Measurements from ENCODE around the gene NPTX1. TPM values are rescaled to one million over a fixed set of nuclear protein-coding genes. Genes with fewer than 3 reads are reported as not detected.

Gene NPTX1
- total RNA-seq, 3 donors from 2014 or later (not counting 1 experiment from before 2014, with no cell fraction given), result 1.0 to 2.2 (median 2.2) TPM

DNA sequence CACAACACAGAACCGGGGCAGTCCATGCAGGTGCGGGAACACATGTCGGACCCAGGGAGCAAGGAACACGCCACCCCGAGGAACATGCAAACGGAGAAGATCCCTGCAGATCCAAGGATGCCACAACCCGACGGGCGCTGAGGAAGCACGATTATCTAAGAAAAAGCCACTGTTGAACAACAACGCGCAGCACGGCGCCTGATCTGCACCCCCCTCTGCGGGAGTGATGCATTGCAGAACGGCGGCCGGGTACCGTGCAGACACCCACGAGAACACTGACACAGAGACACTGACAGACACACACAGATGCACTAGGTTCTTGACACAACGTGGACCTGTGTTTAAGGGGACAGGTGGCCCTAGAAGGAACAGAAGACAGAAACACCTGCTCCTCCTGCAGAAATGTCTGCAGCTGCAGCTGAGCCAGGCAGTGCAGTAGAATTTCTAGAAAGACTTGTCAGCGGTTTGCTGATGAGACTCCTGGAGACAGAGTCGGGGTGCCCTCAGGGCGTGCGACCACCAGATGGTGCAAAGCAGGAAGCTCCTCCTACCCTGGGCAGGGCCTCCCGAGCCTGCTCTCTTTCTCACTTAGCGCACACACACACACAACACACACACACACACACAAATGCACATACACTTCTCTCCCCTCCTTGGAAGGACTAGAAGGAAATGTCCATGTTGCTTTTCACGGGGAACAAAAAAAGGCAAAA is 7.5 kb downstream of the NPTX1 start:
- peaks cover 19 to 23% of the 10 kb centered on the region in 2 donors for H3K27me3 Mint-ChIP-seq (ENCODE audit: low read depth in 2 of 2)
- H3K36me3 ChIP-seq (ENCODE audit: control insufficient read depth, insufficient read depth, low read length), result no peaks in the 10 kb centered on the region
- H3K4me3 ChIP-seq (ENCODE audit: low read length), result no peak overlapping the region
- WGBS (ENCODE audit: insufficient coverage), result 74% methylated on average over 28 of the region's 28 CpGs
- peaks cover 28% of the 10 kb centered on the region for H3K4me1 ChIP-seq (ENCODE audit: control insufficient read depth, insufficient read depth, low read length)
- peaks cover 15 to 48% of the 10 kb centered on the region in 2 donors for H3K4me1 Mint-ChIP-seq
- no peaks in the 10 kb centered on the region for H3K36me3 Mint-ChIP-seq
- no peak for DNase-seq
- no peaks in the 10 kb centered on the region for H3K9me3 ChIP-seq (ENCODE audit: control insufficient read depth, insufficient read depth, low read length)
- H3K27me3 ChIP-seq (ENCODE audit: control insufficient read depth, insufficient read depth, low read length), result peaks cover 14% of the 10 kb centered on the region
- H3K27ac Mint-ChIP-seq, result peak overlapping the region in 1 of 2 donors; percentile 36
- no peaks in the 10 kb centered on the region for H3K9me3 Mint-ChIP-seq
- TF ChIP-seq, protein P1, sequence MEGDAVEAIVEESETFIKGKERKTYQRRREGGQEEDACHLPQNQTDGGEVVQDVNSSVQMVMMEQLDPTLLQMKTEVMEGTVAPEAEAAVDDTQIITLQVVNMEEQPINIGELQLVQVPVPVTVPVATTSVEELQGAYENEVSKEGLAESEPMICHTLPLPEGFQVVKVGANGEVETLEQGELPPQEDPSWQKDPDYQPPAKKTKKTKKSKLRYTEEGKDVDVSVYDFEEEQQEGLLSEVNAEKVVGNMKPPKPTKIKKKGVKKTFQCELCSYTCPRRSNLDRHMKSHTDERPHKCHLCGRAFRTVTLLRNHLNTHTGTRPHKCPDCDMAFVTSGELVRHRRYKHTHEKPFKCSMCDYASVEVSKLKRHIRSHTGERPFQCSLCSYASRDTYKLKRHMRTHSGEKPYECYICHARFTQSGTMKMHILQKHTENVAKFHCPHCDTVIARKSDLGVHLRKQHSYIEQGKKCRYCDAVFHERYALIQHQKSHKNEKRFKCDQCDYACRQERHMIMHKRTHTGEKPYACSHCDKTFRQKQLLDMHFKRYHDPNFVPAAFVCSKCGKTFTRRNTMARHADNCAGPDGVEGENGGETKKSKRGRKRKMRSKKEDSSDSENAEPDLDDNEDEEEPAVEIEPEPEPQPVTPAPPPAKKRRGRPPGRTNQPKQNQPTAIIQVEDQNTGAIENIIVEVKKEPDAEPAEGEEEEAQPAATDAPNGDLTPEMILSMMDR (IDR thresholded peaks at IDR 0.05), result no peak
- ATAC-seq, result no peak
- H3K27ac ChIP-seq (ENCODE audit: low read length), result no peak overlapping the region
- intact Hi-C loops (cut with micrococcal nuclease), result no loop called here
- no peak overlapping the region for H3K4me3 Mint-ChIP-seq

DNA sequence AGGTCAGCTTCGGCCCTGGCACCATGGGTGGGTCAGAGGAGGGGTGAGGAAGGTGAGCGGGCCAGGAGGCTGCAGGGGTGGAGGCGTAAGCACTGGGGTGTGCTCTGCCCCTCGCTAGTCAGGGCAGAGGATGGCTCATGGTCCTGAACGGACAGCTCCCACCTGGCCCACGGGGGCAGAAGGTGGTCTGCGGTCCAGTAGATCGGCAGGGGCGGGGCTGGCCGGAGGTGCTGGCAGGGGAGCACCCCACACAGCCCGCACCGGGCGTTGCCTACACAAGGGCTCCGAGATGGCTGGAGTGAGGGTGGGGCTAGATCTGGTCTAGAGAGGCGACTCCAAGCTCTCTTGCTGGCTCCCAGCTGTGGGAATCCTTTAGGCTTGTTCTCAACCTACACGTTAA is 8.2 kb downstream of the NPTX1 start:
- intact Hi-C loops (cut with micrococcal nuclease), result no loop called here
- peaks cover 25% of the 10 kb centered on the region for H3K4me1 ChIP-seq (ENCODE audit: control insufficient read depth, insufficient read depth, low read length)
- peaks cover 11% of the 10 kb centered on the region for H3K27me3 ChIP-seq (ENCODE audit: control insufficient read depth, insufficient read depth, low read length)
- no peaks in the 10 kb centered on the region for H3K9me3 Mint-ChIP-seq
- no peaks in the 10 kb centered on the region for H3K36me3 Mint-ChIP-seq
- 25% methylated on average over 15 of the region's 16 CpGs for WGBS (ENCODE audit: insufficient coverage)
- H3K27me3 Mint-ChIP-seq (ENCODE audit: low read depth in 2 of 2), result peaks cover 19 to 23% of the 10 kb centered on the region in 2 donors
- TF ChIP-seq, protein P1 (IDR thresholded peaks at IDR 0.05), result no peak
- H3K4me1 Mint-ChIP-seq, result peaks cover 15 to 42% of the 10 kb centered on the region in 2 donors
- H3K9me3 ChIP-seq (ENCODE audit: control insufficient read depth, insufficient read depth, low read length), result no peaks in the 10 kb centered on the region
- H3K27ac ChIP-seq (ENCODE audit: low read length), result no peak overlapping the region
- no peak overlapping the region for H3K27ac Mint-ChIP-seq
- DNase-seq, result no peak
- no peaks in the 10 kb centered on the region for H3K36me3 ChIP-seq (ENCODE audit: control insufficient read depth, insufficient read depth, low read length)
- H3K4me3 Mint-ChIP-seq, result no peak overlapping the region
- no peak for ATAC-seq
- H3K4me3 ChIP-seq (ENCODE audit: low read length), result no peak overlapping the region

DNA sequence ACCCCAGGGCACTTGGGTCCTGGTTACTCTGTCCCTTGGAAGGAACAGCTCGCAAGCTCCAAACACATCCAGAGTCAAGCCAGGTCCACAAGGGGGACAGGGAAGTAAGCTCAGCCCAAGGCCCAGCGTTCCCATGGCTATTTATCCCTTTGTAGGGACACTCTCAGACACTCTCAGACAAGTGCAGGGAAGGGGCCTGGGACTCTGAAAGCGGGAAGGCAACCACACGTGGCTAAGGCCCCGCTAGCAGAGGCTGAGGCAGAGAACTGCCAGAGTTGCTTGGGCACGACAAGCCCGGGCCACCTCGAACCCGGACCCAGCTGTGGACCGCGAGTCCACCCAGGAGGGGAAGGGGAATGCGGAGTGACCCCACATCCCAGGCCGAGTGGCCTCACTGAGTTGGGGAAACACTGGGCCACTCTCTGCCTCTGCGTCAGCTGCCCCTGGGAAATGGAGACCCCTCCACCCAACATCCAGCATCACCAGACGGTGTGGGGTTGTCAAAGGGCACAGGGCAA is 10.2 kb downstream of the NPTX1 start:
- H3K4me3 ChIP-seq (ENCODE audit: low read length), result no peak overlapping the region
- no peak for DNase-seq
- no peak overlapping the region for H3K27ac ChIP-seq (ENCODE audit: low read length)
- Mint-ChIP-seq H3K9me3 (no peaks in the 10 kb centered on the region), H3K36me3 (no peaks in the 10 kb centered on the region), H3K4me3 (no peak overlapping the region), H3K4me1 (peaks cover 3 to 24% of the 10 kb centered on the region in 2 donors), H3K27me3 (ENCODE audit: low read depth in 2 of 2) (peaks cover 14 to 23% of the 10 kb centered on the region in 2 donors), H3K27ac (no peak overlapping the region)
- no peaks in the 10 kb centered on the region for H3K9me3 ChIP-seq (ENCODE audit: control insufficient read depth, insufficient read depth, low read length)
- no peak for ATAC-seq
- intact Hi-C loops (cut with micrococcal nuclease), result no loop called here
- peaks cover 6% of the 10 kb centered on the region for H3K27me3 ChIP-seq (ENCODE audit: control insufficient read depth, insufficient read depth, low read length)
- no peaks in the 10 kb centered on the region for H3K36me3 ChIP-seq (ENCODE audit: control insufficient read depth, insufficient read depth, low read length)
- H3K4me1 ChIP-seq (ENCODE audit: control insufficient read depth, insufficient read depth, low read length), result peaks cover 6% of the 10 kb centered on the region
- TF ChIP-seq, protein P1 (IDR thresholded peaks at IDR 0.05), result no peak
- 73% methylated on average over 14 of the region's 15 CpGs for whole genome bisulfite sequencing (ENCODE audit: insufficient coverage)
